Measurements from ENCODE around the gene MOCS3. TPM values are rescaled to one million over a fixed set of nuclear protein-coding genes. Genes with fewer than 3 reads are reported as not detected.

Gene MOCS3
- total RNA-seq, 1 experiment from 2014 or later: 5.5 TPM

DNA sequence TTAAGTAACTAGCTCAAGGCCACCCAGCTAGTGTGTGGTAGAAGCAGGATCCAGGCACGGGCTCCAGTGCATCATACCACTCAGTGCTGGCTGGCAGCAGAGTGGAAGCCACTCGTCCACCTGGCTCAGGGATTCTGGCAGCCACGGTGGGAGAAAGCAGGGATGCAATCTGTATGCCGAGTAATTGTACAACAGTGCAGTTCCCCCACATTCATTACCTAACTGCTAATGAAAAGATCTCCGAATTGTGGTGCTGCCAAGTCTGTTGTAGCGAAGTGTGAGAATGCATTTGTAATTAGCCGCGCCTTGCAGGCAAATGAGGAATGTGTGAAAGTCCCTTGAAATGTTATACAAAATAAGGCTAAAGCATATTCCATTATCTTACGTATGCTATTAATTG is 35.3 kb downstream of the MOCS3 start:
- H3K9me2 ChIP-seq (replicated peaks; ENCODE audit: insufficient read depth, low read length): no peaks in the 10 kb centered on the region
- no peak overlapping the region for H3K4me3 ChIP-seq (ENCODE audit: low read length)
- H2AFZ ChIP-seq (ENCODE audit: low read length): no peak overlapping the region
- H3K79me2 ChIP-seq (ENCODE audit: low read length): no peaks in the 10 kb centered on the region
- no peak overlapping the region for H3K9ac ChIP-seq (ENCODE audit: low read length)
- H3K27ac ChIP-seq (ENCODE audit: low read length): no peak overlapping the region
- H3K9me3 ChIP-seq (ENCODE audit: low read length): peaks cover 4% of the 10 kb centered on the region; the same call in 1 of the 2 replicates
- H4K20me1 ChIP-seq (ENCODE audit: insufficient read depth, low read depth, low read length): no peaks in the 10 kb centered on the region
- DNase-seq: no peak
- peaks cover 11% of the 10 kb centered on the region for H3K4me1 ChIP-seq (ENCODE audit: low read length)
- H3K36me3 ChIP-seq (ENCODE audit: insufficient read depth, low read length): no peaks in the 10 kb centered on the region
- no peak overlapping the region for H3K4me2 ChIP-seq (ENCODE audit: low read depth, low read length, poor library complexity, severe bottlenecking)
- no peaks in the 10 kb centered on the region for H3K27me3 ChIP-seq (ENCODE audit: low read length)

DNA sequence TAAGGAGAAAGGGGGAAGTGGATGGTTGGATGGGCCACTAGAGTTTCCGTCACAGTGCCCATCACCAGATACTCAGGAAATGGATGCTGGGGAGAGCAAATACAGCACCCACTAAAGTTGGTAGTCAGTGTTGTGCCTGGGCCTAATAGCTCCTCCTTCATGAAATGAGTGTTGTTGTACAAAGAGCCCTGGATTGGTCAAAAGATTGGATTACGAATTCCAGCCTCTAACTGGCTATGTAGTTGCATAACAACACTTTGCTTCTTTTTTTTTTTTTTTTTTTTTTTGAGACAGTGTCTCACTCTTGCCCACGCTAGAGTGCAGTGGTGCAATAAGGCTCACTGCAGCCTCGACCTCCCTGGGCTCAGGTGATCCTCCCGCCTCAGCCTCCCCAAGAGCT is 36.9 kb downstream of the MOCS3 start:
- Histone ChIP-seq H3K4me1 (ENCODE audit: low read length) (peaks cover 11% of the 10 kb centered on the region), H3K4me3 (ENCODE audit: low read length) (no peak overlapping the region), H4K20me1 (ENCODE audit: insufficient read depth, low read depth, low read length) (no peaks in the 10 kb centered on the region), H3K9ac (ENCODE audit: low read length) (no peak overlapping the region), H3K9me3 (ENCODE audit: low read length) (peaks cover 4% of the 10 kb centered on the region; the same call in 1 of the 2 replicates), H3K36me3 (ENCODE audit: insufficient read depth, low read length) (no peaks in the 10 kb centered on the region), H3K27me3 (ENCODE audit: low read length) (no peaks in the 10 kb centered on the region), H3K79me2 (ENCODE audit: low read length) (no peaks in the 10 kb centered on the region), H3K27ac (ENCODE audit: low read length) (no peak overlapping the region), H2AFZ (ENCODE audit: low read length) (no peak overlapping the region), H3K9me2 (replicated peaks; ENCODE audit: insufficient read depth, low read length) (no peaks in the 10 kb centered on the region), H3K4me2 (ENCODE audit: low read depth, low read length, poor library complexity, severe bottlenecking) (no peak overlapping the region)
- DNase-seq: no peak

DNA sequence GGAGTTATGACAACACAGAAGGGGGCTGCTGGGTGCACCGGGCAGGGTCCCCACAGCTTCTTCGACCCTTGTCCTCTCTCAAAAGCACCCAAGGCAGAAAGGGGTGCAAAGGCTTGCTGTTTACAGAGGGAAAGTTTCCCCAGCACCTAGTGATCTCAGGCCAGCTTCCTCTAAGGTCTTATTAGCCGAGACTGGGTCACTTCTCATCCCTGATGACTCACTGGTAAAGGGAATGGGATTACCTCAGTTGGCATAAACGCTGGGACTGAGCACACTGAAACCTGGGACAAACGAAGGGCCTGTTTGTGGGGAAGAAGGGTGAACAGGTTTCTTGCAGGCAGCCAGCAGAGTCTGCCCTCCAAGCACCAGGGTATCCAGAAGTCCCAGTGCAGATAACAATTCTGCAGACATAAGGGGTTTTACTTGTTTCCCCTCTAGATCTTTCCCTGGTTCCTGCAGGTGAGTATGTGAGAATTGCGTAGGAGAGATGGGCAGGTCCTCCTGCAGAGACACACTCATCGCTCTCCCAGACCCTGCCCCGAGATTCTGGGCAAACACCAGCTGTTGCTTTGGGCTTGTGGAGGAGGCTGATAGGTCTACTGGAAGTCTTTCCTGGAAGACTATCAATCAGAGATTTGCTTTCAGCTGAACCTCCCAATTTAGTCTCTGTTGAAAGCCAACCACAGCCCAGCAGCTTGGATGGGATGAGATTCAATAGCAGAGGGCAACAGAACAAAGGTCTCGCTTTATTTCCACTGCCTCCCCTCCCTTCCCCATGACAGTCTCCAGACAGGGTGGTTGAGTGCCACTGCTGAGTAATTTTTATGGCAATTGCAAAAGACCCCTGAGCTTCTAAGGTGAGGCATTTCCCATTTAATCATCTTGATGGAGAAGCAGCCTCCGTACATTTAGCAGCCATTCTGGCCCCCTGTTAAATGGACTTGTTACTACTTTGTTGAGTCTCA is 38.6 kb downstream of the MOCS3 start:
- Histone ChIP-seq H2AFZ (ENCODE audit: low read length) (no peak overlapping the region), H3K9me3 (ENCODE audit: low read length) (peaks cover 4% of the 10 kb centered on the region; the same call in 1 of the 2 replicates), H3K27ac (ENCODE audit: low read length) (no peak overlapping the region), H3K4me3 (ENCODE audit: low read length) (no peak overlapping the region), H4K20me1 (ENCODE audit: insufficient read depth, low read depth, low read length) (no peaks in the 10 kb centered on the region), H3K36me3 (ENCODE audit: insufficient read depth, low read length) (no peaks in the 10 kb centered on the region), H3K4me1 (ENCODE audit: low read length) (peaks cover 7% of the 10 kb centered on the region), H3K4me2 (ENCODE audit: low read depth, low read length, poor library complexity, severe bottlenecking) (no peak overlapping the region), H3K27me3 (ENCODE audit: low read length) (no peaks in the 10 kb centered on the region), H3K79me2 (ENCODE audit: low read length) (no peaks in the 10 kb centered on the region), H3K9me2 (replicated peaks; ENCODE audit: insufficient read depth, low read length) (no peaks in the 10 kb centered on the region), H3K9ac (ENCODE audit: low read length) (no peak overlapping the region)
- DNase-seq: no peak

DNA sequence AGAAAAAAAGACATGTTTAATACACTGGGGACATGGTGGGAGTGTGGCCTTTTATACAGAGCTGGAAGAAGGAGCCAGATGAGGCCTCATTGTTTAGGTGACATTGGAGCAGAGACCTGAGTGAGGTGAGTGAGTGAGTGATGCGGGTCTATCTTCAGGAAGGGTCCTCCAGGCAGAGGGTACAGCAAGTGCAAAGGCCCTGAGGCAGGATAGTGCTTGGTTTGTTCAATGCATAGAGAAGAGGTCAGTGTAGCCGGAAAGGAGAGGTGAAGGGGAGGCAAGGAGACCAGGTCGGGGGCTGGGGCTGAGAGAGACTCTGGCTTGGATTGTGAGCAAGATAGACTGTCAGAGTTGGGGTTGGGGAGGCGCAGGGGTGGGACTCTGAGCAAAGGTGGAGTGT is 40.7 kb downstream of the MOCS3 start:
- Histone ChIP-seq H3K27me3 (ENCODE audit: low read length) (no peaks in the 10 kb centered on the region), H3K4me1 (ENCODE audit: low read length) (no peaks in the 10 kb centered on the region), H2AFZ (ENCODE audit: low read length) (no peak overlapping the region), H3K79me2 (ENCODE audit: low read length) (no peaks in the 10 kb centered on the region), H4K20me1 (ENCODE audit: insufficient read depth, low read depth, low read length) (no peaks in the 10 kb centered on the region), H3K9ac (ENCODE audit: low read length) (no peak overlapping the region), H3K36me3 (ENCODE audit: insufficient read depth, low read length) (no peaks in the 10 kb centered on the region), H3K4me2 (ENCODE audit: low read depth, low read length, poor library complexity, severe bottlenecking) (no peak overlapping the region), H3K9me3 (ENCODE audit: low read length) (no peaks in the 10 kb centered on the region), H3K27ac (ENCODE audit: low read length) (no peak overlapping the region), H3K9me2 (replicated peaks; ENCODE audit: insufficient read depth, low read length) (no peaks in the 10 kb centered on the region), H3K4me3 (ENCODE audit: low read length) (no peak overlapping the region)
- DNase-seq: no peak

DNA sequence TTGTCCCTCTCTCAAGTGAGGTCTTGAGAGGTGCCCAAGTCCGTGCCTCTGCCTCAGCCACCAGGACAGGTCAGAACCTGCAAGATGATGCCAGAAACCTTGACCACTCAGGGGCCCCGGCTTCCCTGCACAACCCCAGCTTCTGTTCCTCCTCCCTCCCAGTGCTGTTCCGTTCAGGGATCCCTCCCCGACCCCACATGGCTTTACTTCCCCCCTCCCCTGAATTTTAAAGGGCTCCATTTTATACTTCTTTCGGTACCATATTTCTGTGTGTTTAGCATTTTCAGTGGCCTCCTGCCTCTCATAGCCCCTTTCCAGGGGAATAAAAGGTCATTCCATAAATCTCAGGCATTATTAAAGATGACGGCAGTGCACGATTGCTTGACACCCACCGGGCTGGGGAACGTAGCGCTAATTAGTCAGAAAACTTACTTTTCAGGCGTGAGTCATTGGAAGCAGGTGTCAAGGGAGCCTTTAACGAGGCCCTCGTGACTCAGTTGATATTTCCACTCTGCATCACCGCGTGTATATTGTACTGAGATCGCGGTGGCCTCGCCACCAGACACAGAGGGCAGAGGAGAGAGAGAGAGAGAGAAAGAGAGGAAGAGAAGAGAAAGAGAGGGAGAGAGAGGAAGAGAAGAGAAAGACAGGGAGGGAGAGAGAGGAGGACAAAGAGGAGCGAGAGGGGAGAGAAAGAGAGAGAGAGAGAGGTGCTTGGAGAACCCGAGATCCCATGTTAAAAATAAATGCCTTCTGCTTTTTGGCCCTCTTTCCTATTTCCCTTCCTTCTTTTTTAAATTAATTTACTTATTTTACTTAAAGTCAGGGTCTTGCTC is 43.0 kb downstream of the MOCS3 start:
- Histone ChIP-seq H4K20me1 (ENCODE audit: insufficient read depth, low read depth, low read length) (no peaks in the 10 kb centered on the region), H3K27ac (ENCODE audit: low read length) (no peak overlapping the region), H2AFZ (ENCODE audit: low read length) (no peak overlapping the region), H3K79me2 (ENCODE audit: low read length) (no peaks in the 10 kb centered on the region), H3K4me3 (ENCODE audit: low read length) (no peak overlapping the region), H3K9ac (ENCODE audit: low read length) (no peak overlapping the region), H3K36me3 (ENCODE audit: insufficient read depth, low read length) (no peaks in the 10 kb centered on the region), H3K4me2 (ENCODE audit: low read depth, low read length, poor library complexity, severe bottlenecking) (no peak overlapping the region), H3K27me3 (ENCODE audit: low read length) (no peaks in the 10 kb centered on the region), H3K9me3 (ENCODE audit: low read length) (no peaks in the 10 kb centered on the region), H3K9me2 (replicated peaks; ENCODE audit: insufficient read depth, low read length) (no peaks in the 10 kb centered on the region), H3K4me1 (ENCODE audit: low read length) (no peaks in the 10 kb centered on the region)
- no peak for DNase-seq

DNA sequence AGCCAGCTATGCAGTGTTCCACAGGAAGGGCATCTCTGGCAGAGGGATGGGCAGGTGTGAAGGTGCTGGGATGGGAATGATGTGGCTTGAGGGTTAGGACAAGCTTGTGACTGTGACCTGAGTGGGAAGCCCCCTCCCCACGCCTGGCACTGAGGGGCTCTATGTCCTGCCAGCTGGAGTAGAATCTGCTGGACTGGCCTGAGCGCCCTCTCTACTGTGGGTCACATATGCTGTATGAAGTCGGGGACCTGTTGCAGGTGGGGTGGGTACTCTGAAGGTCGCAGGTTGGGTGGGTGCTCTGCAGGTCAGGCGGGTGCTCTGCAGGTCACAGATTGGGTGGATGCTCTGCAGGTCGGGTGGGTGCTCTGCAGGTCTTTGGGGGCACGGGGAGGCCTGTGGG is 44.0 kb downstream of the MOCS3 start:
- Histone ChIP-seq H3K9me3 (ENCODE audit: low read length) (no peaks in the 10 kb centered on the region), H3K4me2 (ENCODE audit: low read depth, low read length, poor library complexity, severe bottlenecking) (no peak overlapping the region), H3K9me2 (replicated peaks; ENCODE audit: insufficient read depth, low read length) (no peaks in the 10 kb centered on the region), H3K27ac (ENCODE audit: low read length) (no peak overlapping the region), H3K9ac (ENCODE audit: low read length) (no peak overlapping the region), H3K4me3 (ENCODE audit: low read length) (no peak overlapping the region), H3K27me3 (ENCODE audit: low read length) (no peaks in the 10 kb centered on the region), H3K36me3 (ENCODE audit: insufficient read depth, low read length) (no peaks in the 10 kb centered on the region), H2AFZ (ENCODE audit: low read length) (no peak overlapping the region), H3K4me1 (ENCODE audit: low read length) (no peaks in the 10 kb centered on the region), H3K79me2 (ENCODE audit: low read length) (no peaks in the 10 kb centered on the region), H4K20me1 (ENCODE audit: insufficient read depth, low read depth, low read length) (no peaks in the 10 kb centered on the region)
- no peak for DNase-seq

DNA sequence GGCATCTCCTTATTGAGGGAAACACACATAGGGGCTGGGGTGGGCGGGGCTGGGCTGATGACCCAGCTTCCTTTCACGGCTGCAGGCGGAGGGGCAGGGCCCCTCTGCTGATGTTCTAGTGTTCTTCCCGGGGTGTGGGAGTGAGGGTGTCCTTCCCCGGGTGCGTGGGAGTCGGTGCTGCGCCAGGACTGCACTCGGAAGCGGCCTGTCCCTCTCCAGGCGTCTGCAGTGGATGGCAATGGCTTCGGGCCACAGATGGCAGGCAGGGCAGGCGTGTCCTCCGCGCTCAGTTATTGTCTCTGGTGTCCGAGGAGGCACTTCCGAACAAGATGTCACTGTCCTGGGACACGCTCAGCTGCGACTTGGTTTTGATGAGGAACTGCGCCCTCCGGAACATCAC is 45.1 kb downstream of the MOCS3 start:
- Histone ChIP-seq H3K4me1 (ENCODE audit: low read length) (no peaks in the 10 kb centered on the region), H3K79me2 (ENCODE audit: low read length) (no peaks in the 10 kb centered on the region), H3K36me3 (ENCODE audit: insufficient read depth, low read length) (no peaks in the 10 kb centered on the region), H3K4me2 (ENCODE audit: low read depth, low read length, poor library complexity, severe bottlenecking) (no peak overlapping the region), H3K27me3 (ENCODE audit: low read length) (no peaks in the 10 kb centered on the region), H3K27ac (ENCODE audit: low read length) (no peak overlapping the region), H4K20me1 (ENCODE audit: insufficient read depth, low read depth, low read length) (no peaks in the 10 kb centered on the region), H3K9ac (ENCODE audit: low read length) (no peak overlapping the region), H3K9me2 (replicated peaks; ENCODE audit: insufficient read depth, low read length) (no peaks in the 10 kb centered on the region), H2AFZ (ENCODE audit: low read length) (no peak overlapping the region), H3K9me3 (ENCODE audit: low read length) (no peaks in the 10 kb centered on the region), H3K4me3 (ENCODE audit: low read length) (no peak overlapping the region)
- no peak for DNase-seq

DNA sequence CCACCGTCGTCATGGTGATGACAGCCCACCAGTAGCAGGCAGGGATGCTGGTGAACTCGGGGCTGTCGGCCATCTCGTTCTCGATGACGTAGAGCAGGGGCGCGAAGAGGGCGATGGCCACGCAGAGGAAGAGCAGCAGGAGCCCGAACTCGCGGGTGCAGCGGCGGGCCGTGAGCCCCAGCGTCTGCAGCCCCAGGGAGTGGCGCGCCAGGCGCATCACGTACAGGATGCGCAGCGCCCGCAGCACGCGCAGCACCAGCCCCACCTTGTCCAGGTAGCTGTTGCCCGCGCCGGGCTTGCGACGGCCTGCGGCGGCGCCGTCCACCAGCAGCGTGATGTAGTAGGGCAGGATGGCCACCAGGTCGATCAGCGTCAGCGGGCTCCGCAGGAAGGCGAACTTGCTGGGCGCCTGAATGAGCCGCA is 45.7 kb downstream of the MOCS3 start:
- Histone ChIP-seq H2AFZ (ENCODE audit: low read length) (no peak overlapping the region), H3K27me3 (ENCODE audit: low read length) (no peaks in the 10 kb centered on the region), H3K27ac (ENCODE audit: low read length) (no peak overlapping the region), H3K9ac (ENCODE audit: low read length) (no peak overlapping the region), H3K9me2 (replicated peaks; ENCODE audit: insufficient read depth, low read length) (no peaks in the 10 kb centered on the region), H3K4me3 (ENCODE audit: low read length) (no peak overlapping the region), H3K36me3 (ENCODE audit: insufficient read depth, low read length) (no peaks in the 10 kb centered on the region), H4K20me1 (ENCODE audit: insufficient read depth, low read depth, low read length) (no peaks in the 10 kb centered on the region), H3K9me3 (ENCODE audit: low read length) (no peaks in the 10 kb centered on the region), H3K4me2 (ENCODE audit: low read depth, low read length, poor library complexity, severe bottlenecking) (no peak overlapping the region), H3K79me2 (ENCODE audit: low read length) (no peaks in the 10 kb centered on the region), H3K4me1 (ENCODE audit: low read length) (no peaks in the 10 kb centered on the region)
- DNase-seq: no peak
